NCI-H82 (cell line): ENCODE data around the gene ZNF385B.

Experiments used
- DNase-seq: peaks from one replicate; lab custom pipeline; 2025; lab: John Stamatoyannopoulos, UW

Gene ZNF385B

DNA sequence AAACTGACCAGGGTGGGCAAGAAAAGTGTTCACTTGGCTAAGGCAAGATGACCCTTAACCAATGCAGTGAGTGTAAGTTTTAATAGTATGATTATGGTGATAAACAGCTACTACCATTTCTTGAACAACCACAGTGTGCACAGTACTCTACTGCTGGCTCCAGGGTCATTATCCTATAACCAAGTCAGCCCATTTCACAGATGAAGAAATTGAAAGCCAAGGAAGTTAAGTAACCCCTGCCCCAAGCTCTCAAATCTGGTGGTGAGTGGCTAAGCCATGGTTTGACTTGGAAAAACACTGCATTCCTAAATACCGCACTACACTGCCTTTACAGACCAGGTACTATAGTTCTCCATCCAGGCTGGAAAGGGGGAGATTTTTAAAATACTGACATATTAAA lies 5.7 kb downstream of the ZNF385B start:
- DNase-seq = no peak

DNA sequence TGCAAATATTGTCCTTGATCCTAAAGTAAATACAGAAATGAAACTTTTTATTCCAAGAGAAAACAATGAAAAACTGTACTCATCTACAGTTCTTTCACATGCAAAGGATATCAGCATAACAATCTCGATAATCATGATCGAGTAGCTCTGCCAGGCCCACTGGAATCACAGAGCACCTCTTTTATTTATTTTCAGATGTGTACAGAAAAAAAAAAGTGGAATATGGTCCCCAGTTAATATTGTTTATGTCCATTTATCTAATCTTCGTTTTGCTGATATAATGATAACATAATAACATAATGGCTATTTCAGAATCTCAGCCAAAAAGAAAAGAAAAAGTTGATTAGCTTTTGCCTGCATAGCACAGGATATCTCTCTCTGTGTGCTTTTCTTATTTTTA lies 6.5 kb downstream of the ZNF385B start:
- no peak for DNase-seq

DNA sequence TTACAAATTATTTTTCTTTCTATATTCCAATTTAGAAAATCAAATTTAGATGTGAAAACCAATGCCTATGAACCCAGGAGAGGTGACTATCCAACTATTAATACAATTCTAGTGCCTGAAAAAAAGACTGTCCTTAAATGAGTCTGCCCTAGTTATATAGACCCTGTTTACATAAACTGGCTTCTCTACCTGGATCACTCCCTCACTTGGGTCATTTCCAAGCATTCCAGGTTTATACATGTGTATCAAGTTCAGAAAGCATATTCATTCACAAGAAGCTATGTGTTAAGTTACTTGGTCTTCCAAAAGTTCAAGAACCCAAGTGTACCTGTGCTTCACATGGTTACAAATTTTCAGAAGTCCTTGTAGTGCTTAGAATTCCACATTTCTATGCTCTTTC lies 8.3 kb downstream of the ZNF385B start:
- DNase-seq = no peak

DNA sequence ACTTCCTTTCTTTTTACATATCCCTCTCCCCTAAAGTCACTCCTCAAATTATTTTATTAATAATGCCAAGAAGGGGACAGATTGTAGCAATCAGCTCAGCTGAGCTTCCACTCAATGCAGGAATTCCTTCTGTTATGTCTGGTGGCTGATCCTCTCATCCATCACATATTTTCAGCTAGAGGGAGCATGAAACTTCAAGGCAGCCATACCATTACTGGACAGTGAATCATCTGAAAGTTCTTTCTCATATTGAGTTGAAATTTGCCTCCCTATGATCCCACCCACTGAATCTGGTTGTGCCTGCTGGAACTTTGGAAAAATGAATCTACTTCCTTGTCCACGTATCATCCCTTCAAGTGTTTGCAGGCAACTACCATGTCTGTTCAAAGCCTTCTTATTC lies 11.2 kb downstream of the ZNF385B start:
- DNase-seq = no peak

DNA sequence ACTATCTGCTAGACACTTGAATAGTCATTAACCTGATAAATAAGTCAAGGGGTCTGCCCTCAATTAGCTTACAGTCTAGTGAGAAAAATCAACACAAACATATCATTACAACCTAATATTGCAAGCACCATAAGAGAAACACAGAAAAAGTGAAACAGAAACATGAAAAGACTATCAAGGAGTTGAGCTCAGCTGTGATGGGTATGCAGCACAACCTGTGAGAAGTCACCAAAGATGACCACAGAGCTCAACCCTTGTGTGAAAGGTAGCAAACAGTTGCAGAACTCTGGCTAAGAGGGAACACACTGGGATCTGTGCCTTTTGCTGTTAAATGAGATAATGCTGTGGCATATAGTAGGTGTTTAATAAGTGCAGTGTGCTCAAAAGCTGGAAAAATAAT lies 11.7 kb downstream of the ZNF385B start:
- DNase-seq = no peak

DNA sequence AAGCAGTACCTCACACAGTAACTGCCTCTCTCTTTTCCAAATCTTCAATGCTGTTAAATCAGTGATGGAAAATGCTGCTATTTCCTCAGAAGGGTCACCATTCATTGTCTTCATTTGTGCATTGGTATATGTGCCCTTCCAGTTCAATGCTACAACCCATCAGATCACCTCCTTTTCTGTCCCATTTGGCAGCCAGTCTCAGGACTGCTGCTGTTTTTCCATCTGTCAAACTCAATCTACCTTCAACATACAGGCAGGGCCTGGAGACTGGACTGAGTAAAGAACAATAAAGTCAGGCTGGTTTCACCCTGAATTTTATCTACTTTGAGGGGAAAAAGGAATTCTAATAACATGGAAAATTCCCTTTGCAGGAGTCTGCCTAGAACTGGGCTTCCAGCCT lies 17.9 kb downstream of the ZNF385B start:
- no peak for DNase-seq

DNA sequence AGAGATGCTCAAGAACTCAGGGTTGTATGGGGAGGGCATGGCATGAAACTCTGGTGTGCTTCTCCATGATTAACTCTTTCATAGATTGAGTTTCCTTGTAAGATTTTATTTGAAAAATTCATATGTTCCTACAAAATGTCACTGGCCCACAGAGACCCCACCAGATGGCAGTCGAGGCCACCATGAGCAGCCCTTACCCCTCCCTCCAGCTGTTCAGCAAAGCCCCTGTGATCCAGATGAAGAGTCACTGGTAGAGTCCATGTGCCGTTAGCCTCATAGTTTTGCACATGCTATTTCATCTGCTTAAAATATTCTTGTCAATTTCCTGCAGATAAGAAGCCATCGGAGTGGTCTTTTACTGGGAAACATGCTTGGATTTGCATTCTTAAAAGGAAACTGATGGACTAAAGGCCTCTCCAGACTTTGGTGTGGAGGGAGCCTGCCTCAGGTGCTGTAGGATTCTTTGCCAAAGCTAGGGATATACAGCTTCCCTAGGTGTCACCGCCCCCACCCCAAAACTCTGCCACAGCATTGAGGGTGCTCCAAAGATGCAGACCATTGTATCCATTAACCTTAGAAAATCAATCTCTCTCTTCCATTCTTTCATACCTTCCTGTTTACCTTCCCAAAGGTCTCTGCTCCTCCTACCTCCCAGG lies 18.8 kb downstream of the ZNF385B start:
- DNase-seq = peak; percentile 85

DNA sequence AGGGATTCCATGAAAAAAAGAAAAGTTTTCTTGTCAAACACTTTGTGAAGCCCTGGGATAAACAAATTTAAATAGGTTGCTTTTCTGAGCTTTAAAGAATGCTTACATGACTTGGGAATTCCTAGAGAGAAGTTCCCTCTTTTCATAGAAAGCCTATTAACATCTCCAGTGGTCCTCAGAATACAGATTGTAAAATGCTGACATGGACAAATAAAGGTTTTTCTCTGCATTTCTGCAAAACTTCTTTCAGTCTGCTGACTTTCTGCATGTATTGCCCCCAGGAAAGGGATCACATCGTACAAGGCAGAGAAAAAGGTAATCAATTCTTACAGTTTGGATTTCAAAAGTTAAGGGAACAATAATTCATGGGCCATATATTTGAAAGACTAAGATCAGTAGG lies 20.6 kb downstream of the ZNF385B start:
- DNase-seq = no peak

DNA sequence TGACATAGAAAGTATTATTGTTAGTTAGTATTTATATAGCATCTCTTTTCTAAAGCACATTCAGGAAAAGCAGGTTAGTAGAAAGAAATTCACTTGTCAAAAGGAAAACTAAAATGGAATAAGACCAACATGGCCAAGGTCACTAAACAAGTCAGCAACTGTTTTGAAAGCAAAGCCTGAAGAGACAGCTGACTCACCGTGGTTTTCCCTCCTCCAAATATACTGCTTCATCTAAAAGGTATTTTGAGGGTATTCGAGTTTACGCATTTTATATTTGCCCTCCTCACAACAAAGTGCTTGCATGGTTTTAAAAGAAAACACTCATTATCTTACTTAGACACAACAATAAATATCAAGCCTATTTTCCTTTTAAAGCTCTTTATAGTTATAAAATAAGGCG lies 24.0 kb downstream of the ZNF385B start:
- DNase-seq = no peak

DNA sequence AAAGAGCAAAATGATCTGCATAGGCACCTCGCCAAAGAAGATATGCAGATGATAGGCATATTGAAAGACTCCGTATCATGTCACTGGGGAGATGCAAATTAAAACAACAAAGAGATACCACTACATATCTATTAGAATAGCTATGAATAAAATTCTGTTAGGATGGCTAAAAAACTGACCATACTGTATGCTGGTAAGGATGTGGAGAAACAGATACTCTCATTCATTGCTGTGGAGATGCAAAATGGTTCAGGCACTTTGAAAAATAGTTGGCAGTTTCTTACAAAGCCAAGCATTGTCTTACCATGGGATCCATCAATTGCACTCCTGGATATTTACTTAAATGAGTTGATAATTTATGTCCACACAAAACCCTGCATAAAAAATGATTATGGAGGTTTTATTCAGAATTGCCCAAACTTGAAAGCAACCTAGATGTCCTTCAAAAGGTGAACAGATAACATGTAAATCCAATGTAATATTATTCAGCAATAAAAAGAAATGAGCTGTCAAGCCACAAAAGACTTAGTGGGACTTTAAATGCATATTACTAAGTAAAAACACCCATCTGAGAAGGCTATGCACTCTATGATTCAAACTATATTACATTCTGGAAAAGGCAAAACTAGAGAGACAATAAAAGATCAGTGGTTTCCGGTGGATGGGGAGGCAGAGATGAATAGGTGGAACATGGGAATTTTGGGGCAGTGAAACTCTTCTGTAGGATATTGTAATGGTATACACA lies 31.2 kb downstream of the ZNF385B start:
- no peak for DNase-seq

DNA sequence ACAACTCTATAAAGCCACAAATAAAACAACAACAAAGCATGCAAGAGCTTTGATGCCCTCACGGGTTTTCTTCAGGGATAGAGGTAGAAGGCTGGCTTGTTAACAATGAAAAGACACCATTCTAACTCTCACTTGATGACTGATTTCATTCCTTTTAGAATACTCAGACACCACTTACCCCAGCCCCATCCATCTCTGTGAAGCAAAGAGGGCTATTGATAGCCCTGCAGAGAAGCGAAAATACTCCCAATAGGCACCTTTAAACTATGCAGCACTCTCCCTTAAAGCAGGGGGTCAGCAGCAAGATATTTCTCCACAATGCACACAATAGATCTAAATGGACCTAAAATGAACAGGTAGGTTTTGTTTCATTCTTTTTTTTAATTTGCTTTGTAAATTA lies 35.1 kb downstream of the ZNF385B start:
- DNase-seq = no peak

DNA sequence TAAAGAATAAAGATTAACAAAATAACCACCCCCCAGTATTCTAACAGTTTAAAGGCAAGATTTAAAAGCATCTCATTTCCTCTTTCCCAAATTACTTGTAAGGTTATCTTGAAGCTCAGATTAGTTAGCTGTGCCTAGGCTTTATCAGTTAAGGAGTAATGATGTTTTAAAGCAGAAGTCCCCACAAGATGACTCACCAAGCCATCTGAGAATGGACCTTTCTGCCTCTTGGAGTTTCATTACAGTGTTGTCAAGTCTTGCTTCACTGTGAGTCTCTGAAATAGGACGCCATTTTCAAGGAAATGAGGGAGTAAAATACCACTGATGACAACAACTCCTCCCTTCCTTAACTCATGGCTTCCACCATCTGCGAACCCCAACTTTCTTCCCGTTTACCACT lies 35.9 kb downstream of the ZNF385B start:
- DNase-seq = peak; percentile 50

DNA sequence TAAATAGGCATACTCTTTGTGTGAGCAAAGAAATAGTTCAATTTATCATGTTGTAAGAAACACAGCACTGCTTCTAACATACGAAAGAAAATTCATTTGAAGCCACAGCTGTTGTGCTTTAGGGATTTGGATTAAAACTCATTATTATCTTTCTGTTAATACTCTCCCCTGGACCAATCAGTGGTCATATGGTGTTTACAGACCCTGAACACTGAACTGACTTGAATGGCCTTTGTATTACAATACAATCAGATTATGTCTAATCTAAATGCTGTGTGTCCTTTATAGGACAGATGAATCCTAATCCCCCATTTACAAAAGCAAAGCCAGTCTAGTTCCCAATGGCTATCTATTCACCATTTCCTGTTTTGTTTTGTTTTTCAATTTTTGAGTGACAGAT lies 36.5 kb downstream of the ZNF385B start:
- DNase-seq = peak; percentile 98

DNA sequence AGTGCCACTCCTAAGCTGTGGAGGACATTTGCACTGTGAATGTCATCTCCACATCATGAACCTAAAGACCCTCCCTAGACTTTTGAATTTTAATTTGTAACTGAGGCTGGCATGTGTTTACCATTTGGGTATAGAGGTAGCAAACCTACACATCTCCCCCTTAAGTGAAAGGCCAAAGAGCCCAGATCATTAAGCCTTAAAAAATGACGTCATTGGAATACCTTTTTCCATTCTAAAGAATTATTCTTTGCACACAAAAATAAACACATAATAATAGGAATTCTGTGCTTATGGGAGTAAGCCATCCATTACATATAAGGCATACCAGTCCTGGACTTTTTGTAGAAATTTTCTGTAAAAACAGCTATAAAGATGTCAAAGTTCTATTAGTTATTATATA lies 38.9 kb downstream of the ZNF385B start:
- no peak for DNase-seq

DNA sequence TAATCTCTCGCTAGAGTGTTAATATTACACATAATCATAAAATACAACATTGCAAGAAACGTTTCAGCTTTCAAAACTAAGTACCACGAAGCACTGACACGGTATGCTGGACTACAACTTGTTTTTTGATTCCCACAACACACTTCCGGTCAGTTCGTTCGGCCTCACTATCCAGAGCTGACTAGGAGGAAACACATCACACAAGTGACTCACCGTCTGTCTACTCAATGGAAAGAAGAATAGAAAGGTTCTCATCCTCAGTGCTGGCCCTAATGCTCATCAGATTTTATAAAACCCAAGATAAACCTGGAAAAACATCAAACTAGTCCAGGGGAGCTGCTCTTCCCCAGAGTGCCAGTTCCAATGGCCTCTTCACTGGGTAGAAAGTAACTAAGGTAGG lies 42.9 kb downstream of the ZNF385B start:
- no peak for DNase-seq

DNA sequence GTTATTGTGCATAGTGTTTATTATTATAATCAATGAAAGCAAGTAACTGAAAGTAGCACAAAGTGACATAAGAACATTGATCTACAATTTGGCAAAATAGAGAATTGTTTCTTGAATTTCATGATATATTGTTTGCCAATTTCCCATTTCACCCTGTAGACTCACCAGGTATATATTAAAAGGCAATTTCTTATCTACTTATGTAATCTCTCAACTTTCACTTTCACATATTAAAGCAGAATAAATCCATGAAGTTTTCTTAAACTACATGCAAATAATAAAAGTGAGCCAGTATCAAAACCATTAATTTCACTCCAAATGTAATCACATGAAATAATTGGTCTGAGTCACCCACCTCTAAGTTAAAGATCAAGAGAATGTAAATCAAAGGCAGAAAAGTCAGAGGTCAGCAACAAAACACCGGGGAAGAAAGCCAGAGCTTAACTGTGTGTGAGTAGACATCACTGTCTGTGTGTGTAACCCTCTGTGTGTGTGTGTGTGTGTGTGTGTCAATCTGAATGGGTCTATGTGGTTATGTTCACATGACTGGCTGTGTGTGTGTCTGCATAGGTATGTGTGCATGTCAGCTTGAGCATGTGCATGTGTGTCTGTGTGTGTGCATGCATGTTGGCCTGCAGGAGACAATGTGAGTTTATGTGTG lies 44.1 kb downstream of the ZNF385B start:
- no peak for DNase-seq

DNA sequence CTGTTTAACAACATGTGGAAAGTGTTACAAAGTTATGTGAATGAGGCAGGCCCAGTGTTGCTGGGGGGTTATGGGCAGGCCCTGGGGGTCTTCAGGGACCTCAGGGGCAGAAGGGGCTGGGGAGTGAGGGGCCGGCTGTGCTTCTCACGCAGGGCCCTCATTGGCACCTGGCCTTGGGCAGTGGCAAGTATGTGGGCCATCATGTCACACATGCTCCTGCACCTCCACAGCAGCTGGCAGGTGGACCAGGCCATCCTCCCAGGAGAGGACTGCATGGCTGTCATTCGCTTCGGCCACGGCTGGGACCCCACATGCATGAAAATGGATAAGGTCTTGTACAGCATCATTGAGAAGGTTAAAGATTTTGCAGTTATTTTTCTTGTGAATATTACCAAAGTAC lies 47.4 kb downstream of the ZNF385B start:
- DNase-seq = no peak

DNA sequence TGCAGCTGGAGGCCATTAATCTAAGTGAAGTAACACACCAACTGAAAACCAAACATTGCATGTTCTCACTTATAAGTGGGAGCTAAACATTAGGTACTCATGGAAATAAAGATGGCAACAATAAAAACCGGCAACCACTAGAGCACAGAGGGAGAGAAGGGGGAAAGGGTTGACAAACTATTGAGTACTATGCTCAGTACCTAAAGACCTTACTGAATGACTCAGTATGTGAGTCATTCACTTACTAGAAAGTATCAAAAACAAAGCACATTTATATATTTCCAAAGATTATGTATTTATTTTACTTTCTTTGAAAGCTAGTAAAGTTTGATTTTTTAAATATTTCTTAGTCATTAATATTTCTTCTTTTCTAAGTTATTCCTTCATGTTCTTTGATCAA lies 48.9 kb downstream of the ZNF385B start:
- DNase-seq = no peak

DNA sequence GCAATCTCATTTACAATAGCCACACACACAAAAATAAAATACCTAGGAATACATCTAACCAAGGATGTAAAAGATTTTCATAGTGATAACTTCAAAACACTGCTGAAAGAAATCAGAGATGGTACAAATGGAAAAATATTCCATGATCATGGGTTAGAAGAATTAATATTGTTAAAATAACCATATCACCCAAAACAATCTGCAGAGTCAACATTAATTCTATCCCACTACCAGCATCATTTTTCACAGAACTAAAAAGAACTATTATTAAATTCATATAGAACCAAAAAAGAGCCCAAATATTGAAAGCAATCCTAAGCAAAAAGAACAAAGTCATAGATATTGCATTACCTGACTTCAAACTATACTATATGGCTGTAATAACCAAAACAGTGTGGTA lies 50.4 kb downstream of the ZNF385B start:
- DNase-seq = no peak

DNA sequence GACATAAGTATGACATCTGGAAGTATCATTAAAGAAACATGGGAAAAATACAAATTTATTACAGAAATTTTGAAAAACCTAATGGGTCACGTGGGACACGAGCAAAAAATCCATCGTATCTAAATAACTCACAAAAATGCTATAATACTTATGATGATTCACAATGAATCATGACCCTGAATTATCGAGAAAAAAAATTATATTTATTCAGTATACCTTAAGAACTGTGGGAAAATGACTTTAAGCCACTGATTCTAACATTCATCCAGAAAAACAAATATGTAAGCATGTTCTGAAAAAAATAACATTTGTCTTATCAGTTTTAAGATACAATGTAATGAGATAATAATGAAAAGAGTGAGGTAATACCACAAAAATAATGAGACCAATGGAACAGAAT lies 51.8 kb downstream of the ZNF385B start:
- no peak for DNase-seq

DNA sequence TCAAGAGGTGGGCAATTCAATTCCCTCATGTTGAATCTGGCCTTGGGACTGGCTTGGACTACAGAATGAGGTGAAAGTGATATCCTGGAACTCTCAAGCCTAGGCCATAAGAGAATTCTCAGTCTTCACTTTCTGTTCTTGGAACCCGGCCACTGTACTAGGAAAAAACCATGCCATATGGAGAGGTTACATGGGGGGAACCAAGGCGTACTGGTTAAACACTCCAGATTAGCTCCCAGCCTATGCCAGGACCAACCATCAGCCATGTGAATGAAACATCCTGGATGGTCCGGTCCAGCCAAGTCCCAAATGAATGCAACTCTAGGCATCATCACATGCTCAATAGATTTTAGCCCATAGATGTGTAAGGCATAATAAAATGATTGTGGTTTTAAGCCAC lies 56.4 kb downstream of the ZNF385B start:
- DNase-seq = no peak

DNA sequence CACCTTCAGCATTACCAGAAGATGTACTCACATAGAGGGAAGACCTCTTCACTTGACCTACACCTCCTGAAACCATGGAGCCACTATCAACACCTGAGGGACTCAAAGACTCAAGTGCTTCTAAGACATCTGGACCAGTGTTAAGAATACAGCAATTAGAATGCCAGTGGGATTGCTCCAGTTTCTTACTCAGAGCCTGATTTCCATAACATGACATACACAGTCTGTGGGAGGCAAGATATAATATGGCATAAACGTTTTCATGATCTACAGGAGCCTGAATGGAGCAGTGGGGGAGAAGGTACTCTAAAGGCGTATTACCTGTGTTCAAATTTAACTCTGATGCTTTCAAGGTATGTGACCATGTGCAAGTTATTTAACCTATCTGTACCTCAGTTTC lies 57.2 kb downstream of the ZNF385B start:
- no peak for DNase-seq

DNA sequence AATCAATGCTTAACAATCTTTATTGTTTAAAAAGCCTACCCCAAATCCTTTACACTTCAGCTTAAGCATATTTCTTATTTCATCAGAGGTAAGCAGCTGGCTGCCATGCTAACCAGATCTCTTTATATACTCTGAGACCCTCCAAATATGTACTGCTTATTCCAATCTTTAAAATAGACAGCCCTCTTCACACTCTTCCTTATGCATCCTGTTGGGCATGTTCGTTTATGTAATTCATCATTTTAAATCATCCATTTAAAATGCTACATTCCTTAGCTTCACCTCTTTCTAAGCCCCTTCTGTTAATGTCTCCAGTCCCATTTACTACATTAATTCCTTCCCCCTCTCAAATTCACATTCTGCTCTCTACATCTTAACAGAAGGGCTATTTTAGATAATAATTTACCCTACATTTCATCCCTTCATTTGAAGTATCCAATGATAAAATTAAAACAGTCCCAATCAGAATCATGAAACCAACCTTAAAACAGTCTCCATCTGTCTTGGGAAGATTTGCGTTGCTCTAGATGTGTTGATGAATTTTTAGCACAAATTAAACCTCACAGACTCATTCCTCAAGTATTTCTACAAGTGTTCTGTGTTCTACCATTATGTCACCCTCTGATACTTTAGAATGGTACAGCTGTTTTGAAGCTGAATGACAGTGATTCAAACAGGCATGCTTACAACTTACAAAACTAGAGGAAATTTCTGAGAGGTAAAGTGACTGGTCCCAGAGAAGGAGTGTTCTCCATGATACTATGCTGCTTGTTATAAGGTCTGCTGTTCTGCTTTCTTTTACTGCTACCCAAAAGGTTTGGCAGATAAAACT lies 59.1 kb downstream of the ZNF385B start:
- no peak for DNase-seq
